ENCODE results near the gene ZNF688. TPM values are rescaled to one million over a fixed set of nuclear protein-coding genes. Genes with fewer than 3 reads are reported as not detected.

Gene ZNF688
- total and polyA plus RNA-seq, 9 of the 15 experiments (the other 6 are each of a cell fraction or from before 2014, with no cell fraction given) = 0.48 to 12.9 (median 4.5) TPM

GRCh38 chr16:30557957-30558788, 13.3 kb downstream of the ZNF688 start, which contains the start of gene ZNF764 (continued):
- no peak for TF ChIP-seq ETS1 (conservative IDR thresholded peaks at IDR 0.05; ENCODE audit: control insufficient read depth, low read depth, low read length)
- TF ChIP-seq KAT8 (IDR thresholded peaks at IDR 0.05; ENCODE audit: low read depth) = no peak
- TF ChIP-seq BRD4 (IDR thresholded peaks at IDR 0.05) = 0 out of 2 replicates have a peak, but pooled peaks have one; percentile 50
- no peak; a peak in 1 of 4 replicates for TF ChIP-seq NONO (IDR thresholded peaks at IDR 0.05; ENCODE audit: low read depth in 2 of 2, low read length in 1 of 2)
- TF ChIP-seq, protein P1, sequence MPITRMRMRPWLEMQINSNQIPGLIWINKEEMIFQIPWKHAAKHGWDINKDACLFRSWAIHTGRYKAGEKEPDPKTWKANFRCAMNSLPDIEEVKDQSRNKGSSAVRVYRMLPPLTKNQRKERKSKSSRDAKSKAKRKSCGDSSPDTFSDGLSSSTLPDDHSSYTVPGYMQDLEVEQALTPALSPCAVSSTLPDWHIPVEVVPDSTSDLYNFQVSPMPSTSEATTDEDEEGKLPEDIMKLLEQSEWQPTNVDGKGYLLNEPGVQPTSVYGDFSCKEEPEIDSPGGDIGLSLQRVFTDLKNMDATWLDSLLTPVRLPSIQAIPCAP (CRISPR knock-in tag; IDR thresholded peaks at IDR 0.05; ENCODE audit: borderline replicate concordance) = no peak
- TF ChIP-seq SMARCA4 (IDR thresholded peaks at IDR 0.05) = no peak
- TF ChIP-seq ZFX (CRISPR knock-in tag; IDR thresholded peaks at IDR 0.05) = peak; percentile 98
- peak; percentile 82 for TF ChIP-seq MYNN (IDR thresholded peaks at IDR 0.05)
- no peak for TF ChIP-seq MYNN (CRISPR knock-in tag; IDR thresholded peaks at IDR 0.05)
- TF ChIP-seq KAT7 (CRISPR knock-in tag; IDR thresholded peaks at IDR 0.05; ENCODE audit: borderline replicate concordance) = peak; percentile 78; the same call in 1 of the 2 replicates
- no peak for TF ChIP-seq SAFB2 (IDR thresholded peaks at IDR 0.05; ENCODE audit: borderline replicate concordance, low read depth, low read length, severe bottlenecking)
- no peak for TF ChIP-seq BRCA1 (IDR thresholded peaks at IDR 0.05)
- no peak for TF ChIP-seq BRCA1 (CRISPR knock-in tag; IDR thresholded peaks at IDR 0.05)
- peak; percentile 14 to 36; a peak in 2 of 4 replicates for TF ChIP-seq SIN3A (IDR thresholded peaks at IDR 0.05; ENCODE audit: borderline replicate concordance in 2 of 2, control insufficient read depth in 1 of 2, low read depth in 2 of 2, low read length in 2 of 2)
- peak; percentile 65 for TF ChIP-seq GABPA (tag; conservative IDR thresholded peaks at IDR 0.05; ENCODE audit: low read depth)
- no peak for TF ChIP-seq SMAD3 (CRISPR knock-in tag; conservative IDR thresholded peaks at IDR 0.05)
- no peak for TF ChIP-seq CBFB (CRISPR knock-in tag; IDR thresholded peaks at IDR 0.05)
- no peak for TF ChIP-seq IFI16 (CRISPR knock-in tag; IDR thresholded peaks at IDR 0.05)
- peak; percentile 14; the same call in 1 of the 2 replicates for TF ChIP-seq EP300 (IDR thresholded peaks at IDR 0.05; ENCODE audit: low read length)
- TF ChIP-seq ZNF444 (CRISPR knock-in tag; IDR thresholded peaks at IDR 0.05) = no peak
- no peak for TF ChIP-seq ZNF184 (CRISPR knock-in tag; IDR thresholded peaks at IDR 0.05)
- TF ChIP-seq, protein P2, sequence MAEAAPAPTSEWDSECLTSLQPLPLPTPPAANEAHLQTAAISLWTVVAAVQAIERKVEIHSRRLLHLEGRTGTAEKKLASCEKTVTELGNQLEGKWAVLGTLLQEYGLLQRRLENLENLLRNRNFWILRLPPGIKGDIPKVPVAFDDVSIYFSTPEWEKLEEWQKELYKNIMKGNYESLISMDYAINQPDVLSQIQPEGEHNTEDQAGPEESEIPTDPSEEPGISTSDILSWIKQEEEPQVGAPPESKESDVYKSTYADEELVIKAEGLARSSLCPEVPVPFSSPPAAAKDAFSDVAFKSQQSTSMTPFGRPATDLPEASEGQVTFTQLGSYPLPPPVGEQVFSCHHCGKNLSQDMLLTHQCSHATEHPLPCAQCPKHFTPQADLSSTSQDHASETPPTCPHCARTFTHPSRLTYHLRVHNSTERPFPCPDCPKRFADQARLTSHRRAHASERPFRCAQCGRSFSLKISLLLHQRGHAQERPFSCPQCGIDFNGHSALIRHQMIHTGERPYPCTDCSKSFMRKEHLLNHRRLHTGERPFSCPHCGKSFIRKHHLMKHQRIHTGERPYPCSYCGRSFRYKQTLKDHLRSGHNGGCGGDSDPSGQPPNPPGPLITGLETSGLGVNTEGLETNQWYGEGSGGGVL (CRISPR knock-in tag; IDR thresholded peaks at IDR 0.05) = no peak
- TF ChIP-seq POLR2AphosphoS2 (IDR thresholded peaks at IDR 0.05; ENCODE audit: low read length) = no peak
- no peak for TF ChIP-seq PTRF (tag; IDR thresholded peaks at IDR 0.05)
- no peak for TF ChIP-seq ELF4 (CRISPR knock-in tag; IDR thresholded peaks at IDR 0.05)
- TF ChIP-seq GTF2E2 (tag; IDR thresholded peaks at IDR 0.05) = 0 out of 2 replicates have a peak, but pooled peaks have one; percentile 54
